HFF-Myc (cell line): ENCODE measurements around the gene GABRR1.

Experiments used
- DNase-seq: peaks from one replicate; pipeline ENCODE4 v3.0.0-alpha.2; 2011; ENCODE audit warnings: low read depth; ENCODE audit errors: extremely low read depth
- H3K4me3 ChIP-seq: replicated peaks from 2 replicates; pipeline ENCODE4 v1.5.1; 2011; ENCODE audit warnings: low read depth, mild to moderate bottlenecking, control low read depth, low read length
- CTCF ChIP-seq: IDR thresholded peaks from 2 replicates; pipeline ENCODE4 v1.5.1; 2012; ENCODE audit warnings: mild to moderate bottlenecking, low read depth, low read length, control low read depth; ENCODE audit errors: missing control alignments

Gene GABRR1

GRCh38 chr6:89255417-89255816, 38.3 kb upstream of the GABRR1 start:
- TF ChIP-seq CTCF: no peak
- no peak overlapping the region for H3K4me3 ChIP-seq
- DNase-seq: no peak

DNA sequence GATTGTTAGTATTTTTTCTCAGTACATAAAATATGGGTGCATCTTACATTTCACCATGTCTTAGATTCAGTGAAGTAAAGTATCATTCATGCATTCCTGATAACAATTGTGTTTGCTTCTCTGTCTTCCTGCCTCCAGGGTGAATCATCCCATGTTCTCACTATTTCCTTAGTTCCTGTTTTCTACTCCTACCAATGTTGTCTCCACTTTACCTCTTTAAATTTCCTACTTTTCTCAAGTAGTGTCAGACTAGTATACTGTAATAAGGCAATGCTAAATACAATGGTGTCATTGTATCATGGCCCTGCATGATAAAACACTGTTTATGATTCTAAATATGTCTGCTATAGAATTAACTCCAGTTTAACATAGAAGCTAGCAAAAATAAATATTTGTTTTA, 37.4 kb upstream of the GABRR1 start:
- TF ChIP-seq CTCF: no peak
- no peak overlapping the region for H3K4me3 ChIP-seq
- no peak for DNase-seq

GRCh38 chr6:89252907-89253306, 35.7 kb upstream of the GABRR1 start:
- DNase-seq: no peak
- no peak overlapping the region for H3K4me3 ChIP-seq
- no peak for TF ChIP-seq CTCF

- no peak overlapping the region for H3K4me3 ChIP-seq
- TF ChIP-seq CTCF: no peak
- no peak for DNase-seq
Observed at GRCh38 chr6:89251976-89252375, 34.8 kb upstream of the GABRR1 start.

- no peak overlapping the region for H3K4me3 ChIP-seq
- no peak for TF ChIP-seq CTCF
- DNase-seq: no peak
Observed at GRCh38 chr6:89251170-89251569, 34.0 kb upstream of the GABRR1 start.

GRCh38 chr6:89250239-89250638, 33.1 kb upstream of the GABRR1 start:
- no peak overlapping the region for H3K4me3 ChIP-seq
- no peak for TF ChIP-seq CTCF
- DNase-seq: no peak

- DNase-seq: no peak
- no peak overlapping the region for H3K4me3 ChIP-seq
- no peak for TF ChIP-seq CTCF
Observed at GRCh38 chr6:89244241-89244985, 27.3 kb upstream of the GABRR1 start.
